Uterus (tissue), 4 donors: ENCODE results near the gene OSBP. TPM values are rescaled to one million over a fixed set of nuclear protein-coding genes. Genes with fewer than 3 reads are reported as not detected.

Experiments used
- DNase-seq, 2 donors: peaks; one replicate each; pipeline ENCODE4 v3.0.0-alpha.2; 2019 to 2020
- H3K27ac ChIP-seq, 2 donors: fragments of 200-600 bp; sonication (generic); 1 replicate in 1 of 2; 2 replicates in 1 of 2; pipeline ENCODE4 v1.5.1; 2016 to 2018
- H3K27me3 ChIP-seq, 2 donors: fragments of 200-600 bp; sonication (generic); one replicate each; pipeline ENCODE4 v1.5.1; 2018 to 2019; ENCODE audit warnings: control low read depth in 1 of 2
- H3K36me3 ChIP-seq, 2 donors: fragments of 200-600 bp; sonication (generic); one replicate each; pipeline ENCODE4 v1.5.1; 2019; ENCODE audit warnings: control low read depth in 1 of 2
- H3K4me1 ChIP-seq, 2 donors: fragments of 200-600 bp; sonication (generic); one replicate each; pipeline ENCODE4 v1.5.1; 2018 to 2019; ENCODE audit warnings: control low read depth in 1 of 2
- H3K4me3 ChIP-seq, 2 donors: fragments of 200-600 bp; sonication (generic); 1 replicate in 1 of 2; 2 replicates in 1 of 2; pipeline ENCODE4 v1.5.1; 2018 to 2019; ENCODE audit warnings: mild to moderate bottlenecking in 1 of 2
- H3K9me3 ChIP-seq, 2 donors: fragments of 200-600 bp; sonication (generic); one replicate each; pipeline ENCODE4 v1.5.1; 2019; ENCODE audit warnings: control low read depth in 1 of 2
- POLR2A ChIP-seq, 2 donors: fragments of 450-650 bp; IDR thresholded peaks; one replicate each; pipeline ENCODE4 v1.6.1; 2016; ENCODE audit warnings: antibody characterized with exemption in 2 of 2, mild to moderate bottlenecking in 1 of 2, moderate library complexity in 1 of 2
- intact Hi-C: fragments of 100-400 bp; cut with DNase I; formaldehyde crosslinking; loops from one replicate; pipeline ENCODE4 v1.15.1; 2023; ENCODE audit warnings: low total_unique reads
- total RNA-seq, 4 donors: library from RNA; depleted of rRNA in 3 of 4; stranded (reverse); fragments of >200 nt in 3 of 4; gene quantifications; one replicate each; pipeline versions ENCODE4 v1.1.0 to v1.2.4, GENCODE V29; 2014 to 2023
- TF ChIP-seq, protein P1 (sequence below), 4 experiments: fragments of 200-600 bp in 2 of 4; fragments of 450-650 bp in 2 of 4; sonication (generic) in 2 of 4; IDR thresholded peaks; one replicate each; pipeline ENCODE4 v1.5.1; 2016 to 2019; ENCODE audit warnings: antibody characterized with exemption in 4 of 4, mild to moderate bottlenecking in 2 of 4, moderate library complexity in 1 of 4
- donor health status: DM: yes; HTN: yes; CAD: no.

OSBP gene
- total RNA-seq, 4 donors from 2014 or later, result 27.4 to 51.0 (median 41.9) TPM

- Histone ChIP-seq H3K36me3 (no peaks in the 10 kb centered on the region), H3K9me3 (no peaks in the 10 kb centered on the region), H3K27ac (no peak overlapping the region), H3K4me1 (no peaks in the 10 kb centered on the region), H3K27me3 (no peaks in the 10 kb centered on the region), H3K4me3 (no peak overlapping the region)
- TF ChIP-seq, protein P1, sequence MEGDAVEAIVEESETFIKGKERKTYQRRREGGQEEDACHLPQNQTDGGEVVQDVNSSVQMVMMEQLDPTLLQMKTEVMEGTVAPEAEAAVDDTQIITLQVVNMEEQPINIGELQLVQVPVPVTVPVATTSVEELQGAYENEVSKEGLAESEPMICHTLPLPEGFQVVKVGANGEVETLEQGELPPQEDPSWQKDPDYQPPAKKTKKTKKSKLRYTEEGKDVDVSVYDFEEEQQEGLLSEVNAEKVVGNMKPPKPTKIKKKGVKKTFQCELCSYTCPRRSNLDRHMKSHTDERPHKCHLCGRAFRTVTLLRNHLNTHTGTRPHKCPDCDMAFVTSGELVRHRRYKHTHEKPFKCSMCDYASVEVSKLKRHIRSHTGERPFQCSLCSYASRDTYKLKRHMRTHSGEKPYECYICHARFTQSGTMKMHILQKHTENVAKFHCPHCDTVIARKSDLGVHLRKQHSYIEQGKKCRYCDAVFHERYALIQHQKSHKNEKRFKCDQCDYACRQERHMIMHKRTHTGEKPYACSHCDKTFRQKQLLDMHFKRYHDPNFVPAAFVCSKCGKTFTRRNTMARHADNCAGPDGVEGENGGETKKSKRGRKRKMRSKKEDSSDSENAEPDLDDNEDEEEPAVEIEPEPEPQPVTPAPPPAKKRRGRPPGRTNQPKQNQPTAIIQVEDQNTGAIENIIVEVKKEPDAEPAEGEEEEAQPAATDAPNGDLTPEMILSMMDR (IDR thresholded peaks at IDR 0.05), result no peak
- TF ChIP-seq POLR2A (IDR thresholded peaks at IDR 0.05), result no peak
- intact Hi-C loops, result no loop called here
- no peak for DNase-seq
Measured at GRCh38 chr11:59647245-59647980, 31.8 kb upstream of the OSBP start.

DNA sequence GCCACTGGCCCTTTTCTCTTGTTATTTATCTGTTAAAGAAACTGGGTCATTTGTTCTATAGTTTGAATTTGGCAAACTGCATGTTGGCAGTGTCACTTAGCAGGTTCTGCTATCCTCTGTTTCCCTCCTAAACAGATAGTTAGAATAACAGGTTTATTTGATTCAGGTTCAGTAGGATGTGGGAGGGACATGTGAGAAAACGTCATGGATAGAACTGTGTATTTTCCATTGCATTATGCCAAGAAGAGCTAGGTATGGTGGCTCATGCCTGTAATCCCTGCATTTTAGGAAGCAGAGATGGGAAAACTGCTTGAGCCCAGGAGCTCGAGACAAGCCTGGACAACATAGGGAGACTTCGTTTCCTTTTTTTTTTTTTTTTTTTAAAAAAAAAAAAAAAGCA, 29.0 kb upstream of the OSBP start:
- no peaks in the 10 kb centered on the region for H3K36me3 ChIP-seq
- H3K27ac ChIP-seq, result no peak overlapping the region
- no peak overlapping the region for H3K4me3 ChIP-seq
- no peak for TF ChIP-seq POLR2A (IDR thresholded peaks at IDR 0.05)
- TF ChIP-seq, protein P1 (IDR thresholded peaks at IDR 0.05), result no peak
- no peak for DNase-seq
- H3K27me3 ChIP-seq, result no peaks in the 10 kb centered on the region
- H3K9me3 ChIP-seq, result no peaks in the 10 kb centered on the region
- intact Hi-C loops, result no loop called here
- H3K4me1 ChIP-seq, result no peaks in the 10 kb centered on the region

- intact Hi-C loops, result no loop called here
- Histone ChIP-seq H3K27me3 (no peaks in the 10 kb centered on the region), H3K4me3 (no peak overlapping the region), H3K4me1 (no peaks in the 10 kb centered on the region), H3K9me3 (no peaks in the 10 kb centered on the region), H3K27ac (no peak overlapping the region), H3K36me3 (no peaks in the 10 kb centered on the region)
- no peak for DNase-seq
- no peak for TF ChIP-seq POLR2A (IDR thresholded peaks at IDR 0.05)
- TF ChIP-seq, protein P1 (IDR thresholded peaks at IDR 0.05), result no peak
Measured at GRCh38 chr11:59643390-59643789, 27.8 kb upstream of the OSBP start.

DNA sequence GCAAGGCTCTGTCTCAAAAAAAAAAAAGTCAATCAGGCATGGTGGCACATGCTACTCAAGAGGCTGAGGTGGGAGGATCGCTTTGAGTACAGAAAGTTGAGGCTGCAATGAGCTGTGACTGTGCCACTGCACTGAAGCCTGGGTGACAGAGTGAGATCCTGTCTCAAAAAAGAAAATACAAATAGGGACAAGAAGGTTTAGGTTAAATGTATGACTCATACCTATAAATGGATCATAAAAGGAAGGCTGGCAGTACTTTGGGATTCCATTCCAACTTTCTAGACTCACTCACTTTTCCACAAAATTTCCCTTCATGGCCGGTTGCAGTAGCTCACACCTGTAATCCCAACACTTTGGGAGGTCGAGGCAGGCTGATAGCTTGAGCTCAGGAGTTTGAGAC, 25.6 kb upstream of the OSBP start:
- TF ChIP-seq, protein P1 (IDR thresholded peaks at IDR 0.05), result no peak
- no peak for TF ChIP-seq POLR2A (IDR thresholded peaks at IDR 0.05)
- intact Hi-C loops, result no loop called here
- DNase-seq, result no peak
- H3K4me1 ChIP-seq, result no peaks in the 10 kb centered on the region
- no peaks in the 10 kb centered on the region for H3K36me3 ChIP-seq
- H3K9me3 ChIP-seq, result no peaks in the 10 kb centered on the region
- no peak overlapping the region for H3K27ac ChIP-seq
- H3K4me3 ChIP-seq, result no peak overlapping the region
- H3K27me3 ChIP-seq, result no peaks in the 10 kb centered on the region

- DNase-seq, result no peak
- Histone ChIP-seq H3K36me3 (no peaks in the 10 kb centered on the region), H3K4me3 (no peak overlapping the region), H3K27me3 (no peaks in the 10 kb centered on the region), H3K9me3 (no peaks in the 10 kb centered on the region), H3K27ac (no peak overlapping the region), H3K4me1 (no peaks in the 10 kb centered on the region)
- intact Hi-C loops, result no loop called here
- TF ChIP-seq, protein P1 (IDR thresholded peaks at IDR 0.05), result no peak
- TF ChIP-seq POLR2A (IDR thresholded peaks at IDR 0.05), result no peak
Measured at GRCh38 chr11:59630493-59630892, 14.9 kb upstream of the OSBP start.
